ENCODE data around the gene RNF19B.

GRCh38 chr1:32980080-32980479 lies 15.5 kb upstream of the RNF19B start:
- TF ChIP-seq, protein P1, sequence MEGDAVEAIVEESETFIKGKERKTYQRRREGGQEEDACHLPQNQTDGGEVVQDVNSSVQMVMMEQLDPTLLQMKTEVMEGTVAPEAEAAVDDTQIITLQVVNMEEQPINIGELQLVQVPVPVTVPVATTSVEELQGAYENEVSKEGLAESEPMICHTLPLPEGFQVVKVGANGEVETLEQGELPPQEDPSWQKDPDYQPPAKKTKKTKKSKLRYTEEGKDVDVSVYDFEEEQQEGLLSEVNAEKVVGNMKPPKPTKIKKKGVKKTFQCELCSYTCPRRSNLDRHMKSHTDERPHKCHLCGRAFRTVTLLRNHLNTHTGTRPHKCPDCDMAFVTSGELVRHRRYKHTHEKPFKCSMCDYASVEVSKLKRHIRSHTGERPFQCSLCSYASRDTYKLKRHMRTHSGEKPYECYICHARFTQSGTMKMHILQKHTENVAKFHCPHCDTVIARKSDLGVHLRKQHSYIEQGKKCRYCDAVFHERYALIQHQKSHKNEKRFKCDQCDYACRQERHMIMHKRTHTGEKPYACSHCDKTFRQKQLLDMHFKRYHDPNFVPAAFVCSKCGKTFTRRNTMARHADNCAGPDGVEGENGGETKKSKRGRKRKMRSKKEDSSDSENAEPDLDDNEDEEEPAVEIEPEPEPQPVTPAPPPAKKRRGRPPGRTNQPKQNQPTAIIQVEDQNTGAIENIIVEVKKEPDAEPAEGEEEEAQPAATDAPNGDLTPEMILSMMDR (IDR thresholded peaks at IDR 0.05; ENCODE audit: insufficient read depth, low read depth, low read length), result no peak
- TF ChIP-seq EZH2 (IDR thresholded peaks at IDR 0.05; ENCODE audit: insufficient read depth, low read length), result no peak
